ENCODE measurements around the gene ATG4B.

Gene ATG4B

GRCh38 chr2:241695651-241696050 lies 58.2 kb downstream of the ATG4B start:
- DNase-seq: no peak

GRCh38 chr2:241701149-241701398 lies 63.6 kb downstream of the ATG4B start:
- DNase-seq: peak; percentile 86

GRCh38 chr2:241701399-241702154 lies 64.1 kb downstream of the ATG4B start, which contains the start of gene ING5:
Gene ING5 (plus strand): TSS chr2:241702039. CDS start chr2:241702066, 27 bp downstream.
- DNase-seq: peak; percentile 80

- DNase-seq: peak; percentile 60
Measured at GRCh38 chr2:241702155-241703031, 64.9 kb downstream of the ATG4B start.

- DNase-seq: no peak
Measured at GRCh38 chr2:241703032-241703604, 65.6 kb downstream of the ATG4B start.

- DNase-seq: no peak
Measured at GRCh38 chr2:241706537-241706936, 69.0 kb downstream of the ATG4B start.

- DNase-seq: no peak
Measured at GRCh38 chr2:241708879-241709278, 71.4 kb downstream of the ATG4B start.

GRCh38 chr2:241719093-241719492 lies 81.6 kb downstream of the ATG4B start:
- no peak for DNase-seq

- DNase-seq: no peak
Measured at GRCh38 chr2:241720099-241720498, 82.6 kb downstream of the ATG4B start.

GRCh38 chr2:241720560-241720959 lies 83.1 kb downstream of the ATG4B start:
- DNase-seq: no peak

- no peak for DNase-seq
Measured at GRCh38 chr2:241721852-241722251, 84.4 kb downstream of the ATG4B start.

- DNase-seq: no peak
Measured at GRCh38 chr2:241722896-241723454, 85.5 kb downstream of the ATG4B start.
